B cell (primary cell): ENCODE measurements around the gene COG4. TPM values are rescaled to one million over a fixed set of nuclear protein-coding genes. Genes with fewer than 3 reads are reported as not detected.

ENCODE experiments used
- ATAC-seq: fragments of 200-7000 bp; cut with Tn5 transposase; one replicate; pipeline ENCODE4 v1.10.0; 2021; ENCODE audit warnings: low read depth, mild to moderate bottlenecking, moderate number of reproducible peaks, moderate library complexity
- CTCF ChIA-PET: fragments of 350-600 bp; sonication (Branson Sonifier 250); formaldehyde crosslinking; loops from one replicate; lab custom pipeline; 2021; ENCODE audit warnings: antibody characterized with exemption, inconsistent platforms; lab: Charles Lee
- POLR2A ChIA-PET: fragments of 350-600 bp; sonication (Branson Sonifier 250); formaldehyde crosslinking; loops from one replicate; lab custom pipeline; 2021; ENCODE audit warnings: antibody characterized with exemption; lab: Charles Lee
- DNase-seq: peaks from one replicate; pipeline ENCODE4 v3.0.0; 2013
- H2AFZ ChIP-seq: 2 replicates; pipeline ENCODE4 v1.6.1; 2012; ENCODE audit warnings: mild to moderate bottlenecking, low read depth, low read length; ENCODE audit not compliant: insufficient read depth, poor library complexity, severe bottlenecking
- H3K27ac ChIP-seq, 2 donors: 1 replicate in 1 of 2; 2 replicates in 1 of 2; pipeline ENCODE4 v1.5.1; 2012 to 2013; ENCODE audit warnings: low read length in 2 of 2, mild to moderate bottlenecking in 2 of 2, moderate library complexity in 1 of 2
- H3K27me3 ChIP-seq, 4 experiments: fragments of 200-600 bp in 1 of 4; sonication (generic) in 1 of 4; replicated peaks in 1 of 4; 1 replicate in 2 of 4; 2 replicates in 2 of 4; pipeline versions ENCODE4 v1.6.1 to v1.7.0; 2013 to 2016; ENCODE audit warnings: low read length in 3 of 4, mild to moderate bottlenecking in 2 of 4, mixed read lengths in 1 of 4, moderate library complexity in 1 of 4; ENCODE audit not compliant: insufficient read depth in 4 of 4, control insufficient read depth in 3 of 4; ENCODE audit errors: control extremely low read depth in 1 of 4
- H3K36me3 ChIP-seq, 2 experiments: replicated peaks in 1 of 2; 1 replicate in 1 of 2; 2 replicates in 1 of 2; pipeline versions ENCODE4 v1.6.1 to v1.7.1; 2013; ENCODE audit warnings: low read length in 1 of 2; ENCODE audit not compliant: insufficient read depth in 2 of 2, control insufficient read depth in 1 of 2; ENCODE audit errors: control extremely low read depth in 1 of 2, extremely low read depth in 1 of 2
- H3K4me1 ChIP-seq, 2 donors: fragments of 200-600 bp in 1 of 2; sonication (generic) in 1 of 2; 1 replicate in 1 of 2; 2 replicates in 1 of 2; pipeline versions ENCODE4 v1.5.1 to v1.6.1; 2013 to 2017; ENCODE audit warnings: low read length in 2 of 2; ENCODE audit not compliant: control insufficient read depth in 2 of 2, insufficient read depth in 2 of 2
- H3K4me2 ChIP-seq: replicated peaks from 2 replicates; pipeline ENCODE3; 2012; ENCODE audit warnings: mild to moderate bottlenecking, low read depth, low read length; ENCODE audit not compliant: poor library complexity, severe bottlenecking
- H3K4me3 ChIP-seq, 5 experiments: fragments of 200-600 bp in 1 of 5; sonication (generic) in 1 of 5; 1 replicate in 3 of 5; 2 replicates in 2 of 5; pipeline versions ENCODE4 v1.5.1 to v1.7.0; 2011 to 2016; ENCODE audit warnings: low read length in 4 of 5, mild to moderate bottlenecking in 4 of 5, low read depth in 2 of 5, control low read depth in 1 of 5, moderate library complexity in 1 of 5; ENCODE audit not compliant: insufficient read depth in 1 of 5; ENCODE audit errors: control extremely low read depth in 1 of 5, extremely low read depth in 1 of 5
- H3K79me2 ChIP-seq: fragments of 200-600 bp; sonication (generic); one replicate; pipeline ENCODE4 v1.6.0; 2016; ENCODE audit warnings: low read length; ENCODE audit not compliant: control insufficient read depth, insufficient read depth
- H3K9ac ChIP-seq: fragments of 200-600 bp; sonication (generic); 2 replicates; pipeline ENCODE4 v1.6.1; 2017; ENCODE audit warnings: mild to moderate bottlenecking, low read length, moderate library complexity
- H3K9me3 ChIP-seq, 3 donors: one replicate each; pipeline versions ENCODE4 v1.6.1 to v1.7.1; 2013; ENCODE audit warnings: low read length in 2 of 3; ENCODE audit not compliant: control insufficient read depth in 2 of 3, insufficient read depth in 1 of 3; ENCODE audit errors: control extremely low read depth in 1 of 3
- H4K20me1 ChIP-seq: 2 replicates; pipeline ENCODE4 v1.6.0; 2012; ENCODE audit warnings: mild to moderate bottlenecking, low read length; ENCODE audit not compliant: insufficient read depth, control insufficient read depth, poor library complexity, severe bottlenecking
- H3K27ac Mint-ChIP-seq: one replicate; pipeline ENCODE4 v1.8.0; 2021; ENCODE audit warnings: mixed read lengths
- H3K27me3 Mint-ChIP-seq: one replicate; pipeline ENCODE4 v1.8.0; 2021; ENCODE audit warnings: mixed read lengths
- H3K4me1 Mint-ChIP-seq: one replicate; pipeline ENCODE4 v1.8.0; 2021; ENCODE audit warnings: mixed read lengths
- H3K4me3 Mint-ChIP-seq: one replicate; pipeline ENCODE4 v1.8.0; 2021; ENCODE audit warnings: mixed read lengths
- H3K9me3 Mint-ChIP-seq: one replicate; pipeline ENCODE4 v1.8.0; 2022; ENCODE audit warnings: mixed read lengths; ENCODE audit not compliant: insufficient read depth
- EZH2 ChIP-seq: IDR thresholded peaks from 2 replicates; pipeline ENCODE4 v1.6.1; 2012; ENCODE audit warnings: borderline replicate concordance, low read depth, mild to moderate bottlenecking, moderate library complexity, low read length; ENCODE audit not compliant: insufficient read depth, poor library complexity, severe bottlenecking
- WGBS: methylation state at CpG from one replicate; pipeline ENCODE4 v1.1.5; 2013; ENCODE audit warnings: missing lambda C conversion rate; ENCODE audit not compliant: insufficient coverage; 5-methylcytosine and 5-hydroxymethylcytosine counted together
- intact Hi-C: fragments of 100-400 bp; cut with micrococcal nuclease; formaldehyde crosslinking; loops from one replicate; pipeline ENCODE4 v1.10.0; 2022
- polyA plus RNA-seq: library from polyadenylated mRNA; depleted of rRNA; stranded (reverse); fragments of >200 nt; gene quantifications from 2 replicates; pipeline ENCODE4 v1.2.3, GENCODE V29; 2012
- total RNA-seq, 2 donors: library from RNA; stranded (reverse); fragments of 120-200 nt in 1 of 2; gene quantifications; 1 replicate in 1 of 2; 2 replicates in 1 of 2; pipeline versions ENCODE4 v1.2.3 to v1.2.4, GENCODE V29; 2013 to 2022
- TF ChIP-seq, protein P1 (sequence below): fragments of 200-600 bp; IDR thresholded peaks from one replicate; pipeline ENCODE4 v1.8.0; 2022; ENCODE audit warnings: antibody characterized with exemption, mild to moderate bottlenecking

COG4 gene
- total and polyA plus RNA-seq, 2 donors (not counting 1 experiment from before 2014, with no cell fraction given), result 49.4 to 60.6 TPM

DNA sequence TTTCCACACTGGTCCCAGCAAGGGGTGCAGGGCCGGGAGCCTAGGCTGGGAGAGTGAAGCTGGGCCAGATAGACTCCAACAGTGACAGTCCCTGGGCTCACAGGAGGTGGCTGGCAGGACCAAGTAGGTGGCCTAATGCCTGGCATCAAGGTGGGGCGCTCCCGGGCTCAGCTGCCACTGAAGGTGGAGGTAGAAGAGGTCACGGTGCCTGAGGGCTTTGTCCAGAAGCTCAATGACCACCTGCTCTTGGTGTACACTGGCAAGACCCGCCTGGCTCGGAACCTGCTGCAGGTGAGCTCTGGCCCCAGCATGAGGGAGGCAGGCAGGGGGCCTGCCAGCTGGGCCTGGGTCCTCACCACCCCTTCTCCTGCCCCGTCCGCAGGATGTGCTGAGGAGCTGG is 45.2 kb downstream of the COG4 start:
- no peak overlapping the region for H3K27ac Mint-ChIP-seq
- 96% methylated on average over 8 of the region's 8 CpGs for WGBS
- POLR2A ChIA-PET, result no interaction called here

DNA sequence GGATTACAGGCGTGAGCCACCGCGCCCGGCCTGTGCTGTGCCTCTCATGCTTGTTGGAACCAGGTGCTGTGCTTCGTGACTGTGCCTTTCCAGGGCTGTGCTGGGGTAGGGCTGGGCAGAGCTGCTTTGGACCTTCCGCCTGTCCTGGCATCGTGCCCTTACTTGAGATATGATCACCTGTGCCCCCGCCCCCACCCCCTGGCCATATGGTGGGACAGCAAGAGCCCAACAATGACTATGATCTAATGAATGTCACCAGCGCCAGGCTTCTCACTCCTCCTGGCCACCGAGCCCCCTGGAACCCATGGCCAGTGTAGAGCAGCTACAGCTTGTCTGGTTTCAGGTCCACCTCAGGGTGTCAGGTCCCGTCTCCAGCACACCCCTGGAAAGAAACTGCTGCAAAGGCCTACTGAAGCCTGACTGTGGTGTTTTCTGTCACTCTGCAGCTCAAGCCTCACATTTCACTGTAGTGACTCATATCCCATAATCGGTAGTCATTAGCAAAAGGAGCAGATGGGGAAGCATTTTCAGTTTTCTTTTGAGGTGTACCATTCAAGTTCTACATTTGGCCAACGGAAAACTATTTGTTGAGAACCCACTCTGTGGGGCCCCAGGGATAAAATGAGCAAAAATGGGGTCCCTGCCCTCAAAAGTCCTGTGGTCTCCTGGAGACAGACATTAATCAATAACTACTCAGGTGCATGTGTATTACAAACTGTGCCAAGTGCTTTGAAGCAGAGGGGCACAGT is 46.9 kb downstream of the COG4 start:
- no peak for DNase-seq
- WGBS, result 89% methylated on average over 11 of the region's 13 CpGs
- Histone ChIP-seq H3K36me3 (peaks cover 4 to 30% of the 10 kb centered on the region in 2 experiments), H3K4me1 (no peaks in the 10 kb centered on the region), H3K9me3 (no peaks in the 10 kb centered on the region), H3K4me3 (no peak overlapping the region), H3K4me2 (no peak overlapping the region), H3K27ac (no peak overlapping the region), H3K9ac (no peak overlapping the region), H3K27me3 (no peaks in the 10 kb centered on the region), H2AFZ (no peak overlapping the region), H3K79me2 (no peaks in the 10 kb centered on the region), H4K20me1 (no peaks in the 10 kb centered on the region)
- intact Hi-C loops, result no loop called here
- TF ChIP-seq, protein P1, sequence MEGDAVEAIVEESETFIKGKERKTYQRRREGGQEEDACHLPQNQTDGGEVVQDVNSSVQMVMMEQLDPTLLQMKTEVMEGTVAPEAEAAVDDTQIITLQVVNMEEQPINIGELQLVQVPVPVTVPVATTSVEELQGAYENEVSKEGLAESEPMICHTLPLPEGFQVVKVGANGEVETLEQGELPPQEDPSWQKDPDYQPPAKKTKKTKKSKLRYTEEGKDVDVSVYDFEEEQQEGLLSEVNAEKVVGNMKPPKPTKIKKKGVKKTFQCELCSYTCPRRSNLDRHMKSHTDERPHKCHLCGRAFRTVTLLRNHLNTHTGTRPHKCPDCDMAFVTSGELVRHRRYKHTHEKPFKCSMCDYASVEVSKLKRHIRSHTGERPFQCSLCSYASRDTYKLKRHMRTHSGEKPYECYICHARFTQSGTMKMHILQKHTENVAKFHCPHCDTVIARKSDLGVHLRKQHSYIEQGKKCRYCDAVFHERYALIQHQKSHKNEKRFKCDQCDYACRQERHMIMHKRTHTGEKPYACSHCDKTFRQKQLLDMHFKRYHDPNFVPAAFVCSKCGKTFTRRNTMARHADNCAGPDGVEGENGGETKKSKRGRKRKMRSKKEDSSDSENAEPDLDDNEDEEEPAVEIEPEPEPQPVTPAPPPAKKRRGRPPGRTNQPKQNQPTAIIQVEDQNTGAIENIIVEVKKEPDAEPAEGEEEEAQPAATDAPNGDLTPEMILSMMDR, result no peak
- no peak for TF ChIP-seq EZH2
- Mint-ChIP-seq H3K4me3 (no peak overlapping the region), H3K9me3 (no peaks in the 10 kb centered on the region), H3K27me3 (no peaks in the 10 kb centered on the region), H3K27ac (no peak overlapping the region), H3K4me1 (no peaks in the 10 kb centered on the region)
- peak; percentile 20 for ATAC-seq
- POLR2A ChIA-PET, result no interaction called here
- CTCF ChIA-PET, result interaction anchor here (1.0 to 1.4 kb wide), 3 partner anchors 80 to 107 kb away, joined by 3 to 5 read pairs (median 3); no protein-coding TSS in a partner anchor

More for the DNA sequence above, 45.2 kb downstream of the COG4 start:
- peaks cover 4 to 41% of the 10 kb centered on the region in 2 experiments for H3K36me3 ChIP-seq
- ATAC-seq (no peak), DNase-seq (no peak)
- H3K9me3 Mint-ChIP-seq, result no peaks in the 10 kb centered on the region
- no peak overlapping the region for H2AFZ ChIP-seq
- H3K27ac ChIP-seq, result no peak overlapping the region
- no peak overlapping the region for H3K9ac ChIP-seq
- H3K9me3 ChIP-seq, result no peaks in the 10 kb centered on the region
- CTCF ChIA-PET, result interaction anchor here (1.2 to 1.3 kb wide), 2 partner anchors 98 to 108 kb away, joined by 4 to 5 read pairs; no protein-coding TSS in a partner anchor
- H3K4me1 ChIP-seq, result no peaks in the 10 kb centered on the region
- H3K27me3 ChIP-seq, result no peaks in the 10 kb centered on the region
- H3K4me1 Mint-ChIP-seq, result no peaks in the 10 kb centered on the region
- TF ChIP-seq, protein P1, result no peak
- no peak for TF ChIP-seq EZH2
- no peaks in the 10 kb centered on the region for H3K27me3 Mint-ChIP-seq
- H3K4me2 ChIP-seq, result no peak overlapping the region
- H3K79me2 ChIP-seq, result no peaks in the 10 kb centered on the region
- intact Hi-C loops, result no loop called here
- no peak overlapping the region for H3K4me3 Mint-ChIP-seq
- H3K4me3 ChIP-seq, result no peak overlapping the region
- H4K20me1 ChIP-seq, result no peaks in the 10 kb centered on the region
